Ramos (cell line): ENCODE measurements around the gene FAM151B.

Source experiments
- in situ Hi-C: fragments of 300-500 bp; cut with MboI; formaldehyde crosslinking; loops from one replicate; pipeline ENCODE4 v1.14.3; 2022; ENCODE audit warnings: low sequenced_read_pairs; ENCODE audit not compliant: unreplicated experiment

The FAM151B gene

GRCh38 chr5:80502800-80503199 lies 14.9 kb downstream of the FAM151B start:
- in situ Hi-C loops, result no loop called here

- in situ Hi-C loops, result no loop called here
These were observed 15.7 kb downstream of the FAM151B start for GRCh38 chr5:80503641-80504040.

- in situ Hi-C loops, result no loop called here
These were observed 16.9 kb downstream of the FAM151B start for GRCh38 chr5:80504833-80505232.

- in situ Hi-C loops, result no loop called here
These were observed 19.8 kb downstream of the FAM151B start for GRCh38 chr5:80507663-80508062.

- in situ Hi-C loops, result no loop called here
These were observed 20.9 kb downstream of the FAM151B start for GRCh38 chr5:80508844-80509243.

- in situ Hi-C loops, result no loop called here
These were observed 21.5 kb downstream of the FAM151B start for GRCh38 chr5:80509362-80509761.

- in situ Hi-C loops, result no loop called here
These were observed 28.9 kb downstream of the FAM151B start for GRCh38 chr5:80516826-80517225.

GRCh38 chr5:80540691-80541090 lies 52.8 kb downstream of the FAM151B start:
- in situ Hi-C loops, result no loop called here

GRCh38 chr5:80541392-80541791 lies 53.5 kb downstream of the FAM151B start:
- in situ Hi-C loops, result no loop called here

- in situ Hi-C loops, result no loop called here
These were observed 66.7 kb downstream of the FAM151B start for GRCh38 chr5:80554646-80555045.

- in situ Hi-C loops, result no loop called here
These were observed 67.2 kb downstream of the FAM151B start for GRCh38 chr5:80555099-80555498.

GRCh38 chr5:80559244-80559643 lies 71.3 kb downstream of the FAM151B start:
- in situ Hi-C loops, result no loop called here

- in situ Hi-C loops, result no loop called here
These were observed 77.4 kb downstream of the FAM151B start for GRCh38 chr5:80565330-80565729.

- in situ Hi-C loops, result no loop called here
These were observed 78.9 kb downstream of the FAM151B start for GRCh38 chr5:80566711-80567259.

- in situ Hi-C loops, result no loop called here
These were observed 80.4 kb downstream of the FAM151B start for GRCh38 chr5:80568251-80568650.

- in situ Hi-C loops, result no loop called here
These were observed 81.4 kb downstream of the FAM151B start for GRCh38 chr5:80569086-80569960.

- in situ Hi-C loops, result no loop called here
These were observed 82.3 kb downstream of the FAM151B start, which contains the start of gene ANKRD34B for GRCh38 chr5:80569961-80570786. Gene ANKRD34B (minus strand): TSS chr5:80570280. CDS start chr5:80560019, 10,261 bp downstream.

- in situ Hi-C loops, result no loop called here
These were observed 85.2 kb downstream of the FAM151B start for GRCh38 chr5:80573062-80573461.

- in situ Hi-C loops, result no loop called here
These were observed 88.5 kb downstream of the FAM151B start for GRCh38 chr5:80576383-80576782.

- in situ Hi-C loops, result no loop called here
These were observed 89.8 kb downstream of the FAM151B start for GRCh38 chr5:80577707-80578106.

GRCh38 chr5:80579050-80579449 lies 91.2 kb downstream of the FAM151B start:
- in situ Hi-C loops, result no loop called here
